Small intestine (tissue), 7 donors: Measurements from ENCODE around the gene TRAPPC5. TPM values are rescaled to one million over a fixed set of nuclear protein-coding genes. Genes with fewer than 3 reads are reported as not detected.

ENCODE experiments used
- DNase-seq, 2 donors: peaks; one replicate each; pipeline versions ENCODE4 v3.0.0 to v3.0.0-alpha.2; 2013
- FAIRE-seq: peaks from 2 replicates; lab custom pipeline; 2012; peaks lifted over from hg19 to GRCh38; lab: Jason Lieb, UNC
- H3K27ac ChIP-seq, 3 donors: one replicate each; pipeline ENCODE4 v1.5.1; 2013; ENCODE audit warnings: low read length in 2 of 3, mild to moderate bottlenecking in 2 of 3, control low read depth in 1 of 3, inconsistent platforms in 1 of 3, low read depth in 1 of 3, moderate library complexity in 1 of 3
- H3K27me3 ChIP-seq, 3 donors: one replicate each; pipeline ENCODE4 v1.6.1; 2013; ENCODE audit warnings: low read length in 3 of 3, inconsistent platforms in 1 of 3; ENCODE audit not compliant: control insufficient read depth in 3 of 3, insufficient read depth in 3 of 3
- H3K36me3 ChIP-seq, 3 donors: one replicate each; pipeline ENCODE4 v1.6.1; 2013; ENCODE audit warnings: low read length in 3 of 3, inconsistent platforms in 1 of 3, low read depth in 1 of 3, mild to moderate bottlenecking in 1 of 3, moderate library complexity in 1 of 3; ENCODE audit not compliant: control insufficient read depth in 3 of 3, insufficient read depth in 2 of 3
- H3K4me1 ChIP-seq, 3 donors: one replicate each; pipeline ENCODE4 v1.6.1; 2013; ENCODE audit warnings: low read length in 2 of 3, inconsistent platforms in 1 of 3, low read depth in 1 of 3, mild to moderate bottlenecking in 1 of 3, moderate library complexity in 1 of 3; ENCODE audit not compliant: control insufficient read depth in 3 of 3, insufficient read depth in 2 of 3
- H3K4me3 ChIP-seq, 3 donors: one replicate each; pipeline ENCODE4 v1.5.1; 2013; ENCODE audit warnings: low read length in 3 of 3, control low read depth in 1 of 3, inconsistent platforms in 1 of 3, low read depth in 1 of 3, mild to moderate bottlenecking in 1 of 3, moderate library complexity in 1 of 3
- H3K9me3 ChIP-seq, 2 donors: one replicate each; pipeline ENCODE4 v1.6.1; 2013; ENCODE audit warnings: low read depth in 1 of 2, low read length in 1 of 2; ENCODE audit not compliant: control insufficient read depth in 2 of 2, insufficient read depth in 1 of 2
- WGBS, 3 donors: extraction: QIAGEN DNeasy Blood & Tissue Kit; methylation state at CpG; one replicate each; pipeline ENCODE4 v1.1.7; 2013; 5-methylcytosine and 5-hydroxymethylcytosine counted together
- polyA plus RNA-seq, 4 donors: library from polyadenylated mRNA; stranded (reverse) in 3 of 4; unstranded in 1 of 4; fragments of 200-250 nt in 3 of 4; fragments of 120-200 nt in 1 of 4; gene quantifications; one replicate each; pipeline versions ENCODE4 v1.2.1 to v1.2.3, GENCODE V29; 2013
- donor health status: healthy with polysubstance abuse.
- donor health status: control.
- donor health status: control.
- donor health status: Bipolar disorder and iron deficiency.
- donor health status: healthy.

Gene TRAPPC5
- polyA plus RNA-seq, 4 donors, result 47.9 to 166 (median 95.4) TPM

DNA sequence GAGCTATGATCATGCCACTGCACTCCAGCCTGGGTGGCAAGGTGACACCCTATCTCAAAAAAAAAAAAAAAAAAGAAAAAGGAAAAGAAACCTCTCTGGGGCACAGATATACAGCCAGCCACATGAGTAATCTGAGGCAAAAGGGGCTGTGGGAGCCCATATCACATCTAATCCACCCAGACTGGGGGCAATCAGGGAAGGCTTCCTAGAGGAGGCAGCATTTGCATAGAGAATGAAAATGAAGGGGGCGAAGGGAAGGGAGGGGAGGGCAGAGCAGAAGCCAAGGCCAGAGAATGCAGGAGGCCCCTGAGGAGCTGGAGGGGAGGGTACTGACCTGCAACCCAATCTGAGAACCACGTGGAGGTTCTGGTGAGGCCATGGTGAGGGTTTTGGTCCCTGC lies 30.5 kb upstream of the TRAPPC5 start:
- peaks cover 0 to 7% (median 0%) of the 10 kb centered on the region in 3 donors for H3K27me3 ChIP-seq
- DNase-seq (no peak), FAIRE-seq (no peak)

GRCh38 chr19:7652061-7652641 lies 28.5 kb upstream of the TRAPPC5 start:
- peak overlapping the region in 1 of 3 donors; percentile 67 for H3K27ac ChIP-seq
- no peaks in the 10 kb centered on the region for H3K9me3 ChIP-seq
- H3K36me3 ChIP-seq, result peaks cover 0 to 11% (median 3%) of the 10 kb centered on the region in 3 donors
- peak; percentile 80 to 90 for DNase-seq
- no peak overlapping the region for H3K4me3 ChIP-seq
- 4 to 5% (median 4%) methylated on average over 28 of the region's 28 CpGs for WGBS, 3 donors
- H3K27me3 ChIP-seq, result peaks cover 0 to 7% (median 0%) of the 10 kb centered on the region in 3 donors
- H3K4me1 ChIP-seq, result no peaks in the 10 kb centered on the region
- no peak for FAIRE-seq

More for the DNA sequence above, 30.5 kb upstream of the TRAPPC5 start:
- WGBS, 3 donors, result 11 to 47% (median 40%) methylated on average over 1 to 2 of the region's 2 CpGs
- Histone ChIP-seq H3K36me3 (peaks cover 4 to 31% (median 12%) of the 10 kb centered on the region in 3 donors), H3K9me3 (no peaks in the 10 kb centered on the region), H3K4me1 (no peaks in the 10 kb centered on the region), H3K27ac (no peak overlapping the region), H3K4me3 (no peak overlapping the region)

GRCh38 chr19:7654401-7654800 lies 26.2 kb upstream of the TRAPPC5 start:
- Histone ChIP-seq H3K4me3 (no peak overlapping the region), H3K27ac (no peak overlapping the region), H3K9me3 (no peaks in the 10 kb centered on the region), H3K4me1 (no peaks in the 10 kb centered on the region), H3K36me3 (no peaks in the 10 kb centered on the region), H3K27me3 (peaks cover 0 to 13% (median 0%) of the 10 kb centered on the region in 3 donors)
- FAIRE-seq (no peak), DNase-seq (no peak)
- WGBS, 3 donors, result 58 to 69% (median 63%) methylated on average over 8 of the region's 8 CpGs

DNA sequence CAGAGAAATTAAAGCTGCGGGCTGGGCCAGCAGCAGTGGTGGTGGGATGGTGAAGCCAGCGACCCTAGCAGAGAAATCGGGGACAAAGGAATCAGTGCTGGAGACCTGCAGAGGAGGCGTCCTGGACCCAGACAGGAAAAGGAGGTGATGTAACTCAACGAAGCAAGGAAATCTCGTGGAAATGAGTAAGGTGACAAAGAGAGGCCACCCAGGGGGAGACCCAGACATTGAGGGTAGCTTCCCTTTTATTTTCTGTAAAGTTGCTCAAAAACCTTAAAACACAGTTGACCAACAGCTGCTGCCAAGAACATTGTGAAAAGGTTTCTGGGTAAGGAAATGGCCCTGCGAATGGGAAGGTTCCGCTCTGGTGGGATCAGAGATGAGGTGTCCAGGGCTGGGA lies 25.1 kb upstream of the TRAPPC5 start:
- no peaks in the 10 kb centered on the region for H3K9me3 ChIP-seq
- H3K4me1 ChIP-seq, result no peaks in the 10 kb centered on the region
- FAIRE-seq (no peak), DNase-seq (no peak)
- peaks cover 0 to 11% (median 0%) of the 10 kb centered on the region in 3 donors for H3K27me3 ChIP-seq
- WGBS, 3 donors, result 67 to 78% (median 72%) methylated on average over 8 of the region's 8 CpGs
- H3K36me3 ChIP-seq, result no peaks in the 10 kb centered on the region
- no peak overlapping the region for H3K4me3 ChIP-seq
- H3K27ac ChIP-seq, result no peak overlapping the region

- H3K27ac ChIP-seq, result peak overlapping the region in 1 of 3 donors; percentile 7
- DNase-seq (no peak), FAIRE-seq (no peak)
- H3K36me3 ChIP-seq, result no peaks in the 10 kb centered on the region
- H3K27me3 ChIP-seq, result peaks cover 0 to 9% (median 0%) of the 10 kb centered on the region in 3 donors
- no peaks in the 10 kb centered on the region for H3K9me3 ChIP-seq
- no peak overlapping the region for H3K4me3 ChIP-seq
- 18 to 42% (median 32%) methylated on average over 14 of the region's 14 CpGs for WGBS, 3 donors
- H3K4me1 ChIP-seq, result no peaks in the 10 kb centered on the region
Observed at GRCh38 chr19:7657131-7657751, 23.4 kb upstream of the TRAPPC5 start.

DNA sequence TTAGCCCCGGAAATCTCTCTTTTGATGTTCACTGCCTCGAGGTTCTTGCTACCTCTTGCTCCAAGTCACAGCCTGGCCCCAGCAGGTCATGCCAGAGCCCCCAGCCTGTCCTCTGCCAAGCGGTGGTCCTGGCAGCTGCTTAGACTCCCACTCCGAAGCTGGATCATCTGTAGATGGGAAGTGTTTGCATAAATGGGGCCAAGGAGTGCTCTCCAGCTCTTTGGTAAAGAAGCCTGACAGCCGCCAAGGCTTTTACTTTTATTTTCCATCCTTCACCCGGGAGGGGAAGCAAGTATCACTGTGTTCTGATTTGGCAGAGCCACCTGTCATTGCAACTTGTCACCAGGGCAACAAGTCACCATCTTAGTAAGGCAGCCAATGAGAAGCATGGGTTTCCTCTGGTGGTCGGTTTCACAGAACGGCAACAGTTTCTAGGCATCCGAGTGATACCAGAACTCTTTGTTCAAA lies 22.4 kb upstream of the TRAPPC5 start:
- 27 to 43% (median 28%) methylated on average over 9 of the region's 9 CpGs for WGBS, 3 donors
- no peaks in the 10 kb centered on the region for H3K9me3 ChIP-seq
- DNase-seq, result no peak
- FAIRE-seq, result no peak
- H3K27ac ChIP-seq, result no peak overlapping the region
- H3K4me3 ChIP-seq, result no peak overlapping the region
- no peaks in the 10 kb centered on the region for H3K4me1 ChIP-seq
- H3K27me3 ChIP-seq, result peaks cover 0 to 9% (median 0%) of the 10 kb centered on the region in 3 donors
- H3K36me3 ChIP-seq, result no peaks in the 10 kb centered on the region

GRCh38 chr19:7661744-7662538 lies 18.7 kb upstream of the TRAPPC5 start:
- WGBS, 3 donors, result 76 to 77% (median 77%) methylated on average over 7 to 8 of the region's 8 CpGs
- Histone ChIP-seq H3K9me3 (no peaks in the 10 kb centered on the region), H3K4me3 (no peak overlapping the region), H3K4me1 (no peaks in the 10 kb centered on the region), H3K27me3 (peaks cover 0 to 9% (median 0%) of the 10 kb centered on the region in 3 donors), H3K27ac (no peak overlapping the region), H3K36me3 (no peaks in the 10 kb centered on the region)
- FAIRE-seq (no peak), DNase-seq (no peak)

- DNase-seq (no peak), FAIRE-seq (no peak)
- H3K27ac ChIP-seq, result no peak overlapping the region
- H3K4me1 ChIP-seq, result no peaks in the 10 kb centered on the region
- 57 to 83% (median 62%) methylated on average over 14 of the region's 14 CpGs for WGBS, 3 donors
- no peaks in the 10 kb centered on the region for H3K9me3 ChIP-seq
- H3K27me3 ChIP-seq, result peaks cover 0 to 9% (median 0%) of the 10 kb centered on the region in 3 donors
- no peaks in the 10 kb centered on the region for H3K36me3 ChIP-seq
- no peak overlapping the region for H3K4me3 ChIP-seq
Observed at GRCh38 chr19:7662657-7663056, 18.0 kb upstream of the TRAPPC5 start.
